Mesothelial cell of epicardium (in vitro differentiated cells): ENCODE data around the gene PIP5KL1. TPM values are rescaled to one million over a fixed set of nuclear protein-coding genes. Genes with fewer than 3 reads are reported as not detected.

Experiments used
- DNase-seq, 2 experiments: peaks; one replicate each; pipeline ENCODE4 v3.0.0; 2021; ENCODE audit warnings: low spot score in 2 of 2; ENCODE audit not compliant: unreplicated experiment in 2 of 2
- H3K27ac Mint-ChIP-seq: 2 replicates; pipeline ENCODE4 v1.8.0; 2021; ENCODE audit warnings: mixed read lengths
- H3K27me3 Mint-ChIP-seq: 2 replicates; pipeline ENCODE4 v1.8.0; 2021; ENCODE audit warnings: low read depth, mixed read lengths
- H3K36me3 Mint-ChIP-seq: 2 replicates; pipeline ENCODE4 v1.8.0; 2021; ENCODE audit warnings: mixed read lengths
- H3K4me1 Mint-ChIP-seq: 2 replicates; pipeline ENCODE4 v1.8.0; 2021; ENCODE audit warnings: mixed read lengths
- H3K4me3 Mint-ChIP-seq: 2 replicates; pipeline ENCODE4 v1.8.0; 2021; ENCODE audit warnings: mild to moderate bottlenecking, moderate library complexity, mixed read lengths
- H3K9me3 Mint-ChIP-seq: 2 replicates; pipeline ENCODE4 v1.8.0; 2021; ENCODE audit warnings: mixed read lengths
- total RNA-seq: library from RNA; stranded (reverse); gene quantifications from 3 replicates; pipeline ENCODE4 v1.2.1, GENCODE V29; 2021
- TF ChIP-seq, protein P1 (sequence below): fragments of 200-600 bp; sonication (generic); IDR thresholded peaks from one replicate; pipeline ENCODE4 v1.5.0; 2021; ENCODE audit warnings: antibody characterized with exemption; ENCODE audit not compliant: unreplicated experiment

PIP5KL1 gene
- total RNA-seq, 1 donor from 2014 or later: 8.2 TPM

DNA sequence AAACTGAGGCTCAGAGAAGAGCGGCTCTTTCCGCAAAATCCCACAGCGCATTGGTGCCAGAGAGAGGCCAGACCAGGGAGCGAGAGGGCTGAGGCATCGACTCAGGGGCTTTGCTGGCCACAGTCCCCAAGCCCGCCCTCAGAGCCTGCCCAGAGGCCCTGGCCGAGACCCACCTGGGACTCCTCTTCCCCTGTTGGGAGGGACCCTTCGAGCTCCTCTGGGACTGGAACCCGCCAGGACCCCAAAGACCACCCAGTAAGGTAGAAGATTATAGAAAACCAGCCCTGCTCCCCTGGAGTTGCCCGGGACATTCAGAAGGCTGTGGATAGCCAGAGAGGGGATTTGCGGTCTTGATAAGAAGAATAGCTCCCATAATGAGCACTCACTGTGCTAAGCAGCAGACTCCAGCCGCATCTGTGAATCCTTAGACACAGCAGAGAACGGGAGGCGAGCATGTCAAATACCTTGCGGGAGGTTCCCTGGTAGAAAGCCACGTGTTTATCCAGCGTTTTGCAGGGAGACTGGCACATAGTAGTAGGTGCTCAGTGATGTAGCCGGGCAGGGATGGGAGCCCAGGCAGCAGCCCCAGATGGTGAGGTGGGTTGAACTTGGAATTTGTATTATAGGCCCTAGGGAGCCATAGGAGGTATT is 52.5 kb downstream of the PIP5KL1 start:
- Mint-ChIP-seq H3K4me3 (peak overlapping the region; percentile 76), H3K36me3 (no peaks in the 10 kb centered on the region), H3K27me3 (no peaks in the 10 kb centered on the region), H3K9me3 (no peaks in the 10 kb centered on the region), H3K4me1 (peaks cover 19% of the 10 kb centered on the region), H3K27ac (peak overlapping the region; percentile 63)
- DNase-seq: no peak
- TF ChIP-seq, protein P1, sequence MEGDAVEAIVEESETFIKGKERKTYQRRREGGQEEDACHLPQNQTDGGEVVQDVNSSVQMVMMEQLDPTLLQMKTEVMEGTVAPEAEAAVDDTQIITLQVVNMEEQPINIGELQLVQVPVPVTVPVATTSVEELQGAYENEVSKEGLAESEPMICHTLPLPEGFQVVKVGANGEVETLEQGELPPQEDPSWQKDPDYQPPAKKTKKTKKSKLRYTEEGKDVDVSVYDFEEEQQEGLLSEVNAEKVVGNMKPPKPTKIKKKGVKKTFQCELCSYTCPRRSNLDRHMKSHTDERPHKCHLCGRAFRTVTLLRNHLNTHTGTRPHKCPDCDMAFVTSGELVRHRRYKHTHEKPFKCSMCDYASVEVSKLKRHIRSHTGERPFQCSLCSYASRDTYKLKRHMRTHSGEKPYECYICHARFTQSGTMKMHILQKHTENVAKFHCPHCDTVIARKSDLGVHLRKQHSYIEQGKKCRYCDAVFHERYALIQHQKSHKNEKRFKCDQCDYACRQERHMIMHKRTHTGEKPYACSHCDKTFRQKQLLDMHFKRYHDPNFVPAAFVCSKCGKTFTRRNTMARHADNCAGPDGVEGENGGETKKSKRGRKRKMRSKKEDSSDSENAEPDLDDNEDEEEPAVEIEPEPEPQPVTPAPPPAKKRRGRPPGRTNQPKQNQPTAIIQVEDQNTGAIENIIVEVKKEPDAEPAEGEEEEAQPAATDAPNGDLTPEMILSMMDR: no peak

GRCh38 chr9:127877566-127877998 is 53.0 kb downstream of the PIP5KL1 start, which contains the start of gene AK1:
Gene AK1, minus strand, starts transcription at chr9:127877675. Its CDS starts 3,058 bp downstream, at chr9:127874617.
- H3K27ac Mint-ChIP-seq: peak within 1 kb of the TSS; percentile 63
- H3K27me3 Mint-ChIP-seq: no peaks in the 10 kb centered on the region
- H3K9me3 Mint-ChIP-seq: no peaks in the 10 kb centered on the region
- H3K4me1 Mint-ChIP-seq: peaks cover 19% of the 10 kb centered on the region
- DNase-seq: peak in 1 of 2 experiments; percentile 60
- TF ChIP-seq, protein P1: no peak
- peak within 1 kb of the TSS; percentile 76 for H3K4me3 Mint-ChIP-seq
- H3K36me3 Mint-ChIP-seq: no peaks in the 10 kb centered on the region

DNA sequence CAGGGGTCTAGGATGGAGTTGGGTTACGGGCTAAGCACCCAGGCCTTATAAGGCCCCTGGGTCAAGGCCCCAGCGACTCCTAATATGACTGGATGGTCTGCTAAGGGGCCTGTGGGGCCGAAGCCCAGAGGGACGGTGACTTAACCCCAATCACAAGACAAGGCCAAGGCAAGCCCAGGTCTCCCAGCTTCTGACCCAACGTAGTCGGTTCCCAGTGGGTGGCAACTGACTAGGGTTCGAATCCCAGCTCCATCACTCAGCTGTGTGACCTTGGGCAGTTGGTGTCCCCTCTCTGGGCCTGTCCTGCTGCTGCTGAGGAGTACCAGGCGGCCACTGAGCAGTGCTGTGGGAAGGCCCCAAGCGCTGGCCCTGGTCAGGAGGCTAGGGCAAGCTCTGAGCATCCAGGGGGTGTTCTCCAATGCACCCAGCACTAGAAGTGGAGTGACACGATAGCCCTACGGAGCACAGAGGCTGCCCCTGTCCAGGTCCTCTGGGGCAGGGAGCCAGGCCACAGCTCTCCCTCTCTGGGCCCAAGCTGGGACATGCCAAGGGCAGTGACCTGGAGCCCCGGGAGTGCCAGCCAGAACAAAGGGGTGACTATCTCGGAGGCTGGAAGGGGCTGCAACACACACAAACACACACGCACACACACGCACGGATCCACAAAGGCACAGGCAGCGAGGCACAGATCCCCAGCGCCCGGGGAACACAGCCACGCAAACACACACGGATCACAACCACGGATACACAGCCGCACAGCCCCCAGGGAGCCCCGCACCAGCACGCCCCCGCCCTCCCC is 53.6 kb downstream of the PIP5KL1 start:
- TF ChIP-seq, protein P1: no peak
- H3K9me3 Mint-ChIP-seq: no peaks in the 10 kb centered on the region
- peaks cover 1% of the 10 kb centered on the region for H3K36me3 Mint-ChIP-seq
- peaks cover 19% of the 10 kb centered on the region for H3K4me1 Mint-ChIP-seq
- H3K27me3 Mint-ChIP-seq: no peaks in the 10 kb centered on the region
- DNase-seq: no peak
- H3K27ac Mint-ChIP-seq: peak overlapping the region; percentile 50
- peak overlapping the region; percentile 76 for H3K4me3 Mint-ChIP-seq

DNA sequence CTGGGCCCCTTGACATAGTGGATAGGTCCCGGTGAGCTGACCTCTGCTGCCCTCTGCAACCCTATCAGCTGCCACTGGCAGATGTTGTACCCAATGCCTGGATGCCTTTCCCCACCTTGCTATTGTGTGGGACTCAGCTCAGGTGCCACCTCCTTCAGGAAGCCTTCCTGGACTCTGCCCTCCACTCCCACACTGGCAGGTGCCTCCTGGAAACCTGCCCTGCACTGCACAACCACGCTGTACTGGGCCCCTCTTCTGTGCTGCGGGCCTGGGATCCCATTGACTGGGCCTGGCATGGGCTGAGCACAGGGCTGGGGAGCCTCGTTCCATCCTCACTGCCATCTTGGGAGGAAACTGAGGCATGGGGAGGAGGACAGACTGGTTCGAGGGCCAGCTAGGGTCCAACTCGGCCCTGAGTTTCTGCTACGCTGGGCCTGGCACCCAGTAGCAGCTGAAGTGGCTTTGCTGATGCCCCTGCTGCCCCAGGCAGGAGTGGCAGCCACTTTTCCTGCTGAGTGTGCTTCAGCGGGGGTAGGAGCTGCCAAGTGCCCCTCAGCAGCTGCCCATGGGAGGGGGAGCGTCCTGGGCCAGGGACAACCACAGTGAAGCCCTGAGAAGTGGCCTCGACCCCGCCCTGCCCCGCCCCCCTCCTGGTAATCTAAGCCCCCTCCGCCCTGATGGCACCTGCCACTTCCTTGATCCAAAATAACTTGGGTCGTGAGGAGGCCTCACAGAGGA is 54.4 kb downstream of the PIP5KL1 start:
- Mint-ChIP-seq H3K27ac (peak overlapping the region; percentile 67), H3K9me3 (no peaks in the 10 kb centered on the region), H3K36me3 (peaks cover 3% of the 10 kb centered on the region), H3K4me1 (peaks cover 19% of the 10 kb centered on the region), H3K4me3 (peak overlapping the region; percentile 76), H3K27me3 (no peaks in the 10 kb centered on the region)
- TF ChIP-seq, protein P1: no peak
- no peak for DNase-seq

GRCh38 chr9:127875306-127875966 is 55.1 kb downstream of the PIP5KL1 start:
- Mint-ChIP-seq H3K36me3 (peaks cover 3% of the 10 kb centered on the region), H3K4me1 (peaks cover 19% of the 10 kb centered on the region), H3K9me3 (no peaks in the 10 kb centered on the region), H3K27me3 (no peaks in the 10 kb centered on the region), H3K27ac (peak overlapping the region; percentile 67), H3K4me3 (peak overlapping the region; percentile 33)
- TF ChIP-seq, protein P1: no peak
- no peak for DNase-seq
